ENCODE results near the gene CYP51A1. TPM values are rescaled to one million over a fixed set of nuclear protein-coding genes. Genes with fewer than 3 reads are reported as not detected.
A peak's percentile ranks its signal among the peaks of the same experiment; 100 is the strongest.

The CYP51A1 gene
- total and polyA plus RNA-seq, 9 donors, result 23.7 to 219 (median 56.4) TPM

GRCh38 chr7:92076509-92076908, 57.8 kb downstream of the CYP51A1 start:
- Histone ChIP-seq H3K9me3 (no peaks in the 10 kb centered on the region), H3K27me3 (no peaks in the 10 kb centered on the region), H3K36me3 (no peaks in the 10 kb centered on the region), H3K4me3 (no peak overlapping the region), H3K4me1 (ENCODE audit: insufficient read depth) (no peaks in the 10 kb centered on the region), H3K27ac (no peak overlapping the region)
- intact Hi-C loops (cut with DNase I), result no loop called here
- DNase-seq, result no peak
- TF ChIP-seq CTCF (IDR thresholded peaks at IDR 0.05) (no peak), POLR2A (IDR thresholded peaks at IDR 0.05) (no peak), EP300 (IDR thresholded peaks at IDR 0.05) (no peak)
- 17 to 39% (median 21%) methylated on average over 1 of the region's 1 CpG for WGBS, 3 donors

- no peaks in the 10 kb centered on the region for H3K36me3 ChIP-seq
- 92 to 94% (median 93%) methylated on average over 4 of the region's 4 CpGs for WGBS, 3 donors
- TF ChIP-seq CTCF (IDR thresholded peaks at IDR 0.05) (no peak), EP300 (IDR thresholded peaks at IDR 0.05) (no peak), POLR2A (IDR thresholded peaks at IDR 0.05) (no peak)
Measured at GRCh38 chr7:92075455-92076158, 58.7 kb downstream of the CYP51A1 start.

DNA sequence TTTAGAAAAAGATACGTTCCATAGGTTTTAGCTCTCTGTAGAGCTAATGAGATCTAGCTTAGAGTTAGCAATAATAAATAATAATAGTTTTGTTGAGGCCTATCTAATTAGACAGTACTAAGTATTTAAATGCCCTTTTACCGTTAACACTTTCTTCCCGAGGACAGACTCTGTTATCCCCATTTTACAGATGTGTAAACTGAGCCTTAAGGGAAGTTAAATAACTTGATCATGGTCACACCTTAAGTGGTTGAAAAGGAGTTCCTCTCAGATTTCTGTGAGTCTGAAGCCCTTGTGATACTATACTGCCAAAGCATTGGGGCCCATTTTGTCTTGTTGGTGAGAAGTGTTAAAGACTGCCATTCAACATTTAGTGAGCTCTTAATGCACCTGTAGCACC, 61.6 kb downstream of the CYP51A1 start:
- Histone ChIP-seq H3K27me3 (no peaks in the 10 kb centered on the region), H3K4me1 (ENCODE audit: insufficient read depth) (peaks cover 1% of the 10 kb centered on the region), H3K36me3 (no peaks in the 10 kb centered on the region), H3K27ac (peak overlapping the region in 1 of 2 donors; percentile 74), H3K4me3 (no peak overlapping the region), H3K9me3 (no peaks in the 10 kb centered on the region)
- no peak for DNase-seq
- intact Hi-C loops (cut with DNase I), result no loop called here
- 98 to 99% (median 98%) methylated on average over 3 of the region's 3 CpGs for WGBS, 3 donors
- TF ChIP-seq CTCF (IDR thresholded peaks at IDR 0.05) (no peak), EP300 (IDR thresholded peaks at IDR 0.05) (no peak)

More at GRCh38 chr7:92075455-92076158, 58.7 kb downstream of the CYP51A1 start:
- no peaks in the 10 kb centered on the region for H3K27me3 ChIP-seq
- no peaks in the 10 kb centered on the region for H3K9me3 ChIP-seq
- no peak overlapping the region for H3K4me3 ChIP-seq
- DNase-seq, result no peak
- no peaks in the 10 kb centered on the region for H3K4me1 ChIP-seq (ENCODE audit: insufficient read depth)
- no peak overlapping the region for H3K27ac ChIP-seq
- intact Hi-C loops (cut with DNase I), result no loop called here

- Histone ChIP-seq H3K9me3 (no peaks in the 10 kb centered on the region), H3K4me3 (no peak overlapping the region), H3K27me3 (no peaks in the 10 kb centered on the region), H3K36me3 (no peaks in the 10 kb centered on the region), H3K27ac (peak overlapping the region in 1 of 2 donors; percentile 74), H3K4me1 (ENCODE audit: insufficient read depth) (peaks cover 1% of the 10 kb centered on the region)
- no peak for DNase-seq
- 36 to 67% (median 46%) methylated on average over 1 of the region's 1 CpG for WGBS, 3 donors
- TF ChIP-seq POLR2A (IDR thresholded peaks at IDR 0.05), result no peak
- no peak for TF ChIP-seq CTCF (IDR thresholded peaks at IDR 0.05)
- TF ChIP-seq EP300 (IDR thresholded peaks at IDR 0.05), result no peak
- intact Hi-C loops (cut with DNase I), result no loop called here
Measured at GRCh38 chr7:92072121-92072520, 62.2 kb downstream of the CYP51A1 start.
